ENCODE data around the gene TNK1. TPM values are rescaled to one million over a fixed set of nuclear protein-coding genes. Genes with fewer than 3 reads are reported as not detected.
"Not testable (repeated sequence)": the region's sequence is repeated elsewhere in the genome, so short reads cannot be mapped to it uniquely, and the experiment has no call there.

The TNK1 gene
- total and polyA plus RNA-seq, 4 experiments from 2014 or later: 1.7 to 15.9 (median 8.0) TPM

DNA sequence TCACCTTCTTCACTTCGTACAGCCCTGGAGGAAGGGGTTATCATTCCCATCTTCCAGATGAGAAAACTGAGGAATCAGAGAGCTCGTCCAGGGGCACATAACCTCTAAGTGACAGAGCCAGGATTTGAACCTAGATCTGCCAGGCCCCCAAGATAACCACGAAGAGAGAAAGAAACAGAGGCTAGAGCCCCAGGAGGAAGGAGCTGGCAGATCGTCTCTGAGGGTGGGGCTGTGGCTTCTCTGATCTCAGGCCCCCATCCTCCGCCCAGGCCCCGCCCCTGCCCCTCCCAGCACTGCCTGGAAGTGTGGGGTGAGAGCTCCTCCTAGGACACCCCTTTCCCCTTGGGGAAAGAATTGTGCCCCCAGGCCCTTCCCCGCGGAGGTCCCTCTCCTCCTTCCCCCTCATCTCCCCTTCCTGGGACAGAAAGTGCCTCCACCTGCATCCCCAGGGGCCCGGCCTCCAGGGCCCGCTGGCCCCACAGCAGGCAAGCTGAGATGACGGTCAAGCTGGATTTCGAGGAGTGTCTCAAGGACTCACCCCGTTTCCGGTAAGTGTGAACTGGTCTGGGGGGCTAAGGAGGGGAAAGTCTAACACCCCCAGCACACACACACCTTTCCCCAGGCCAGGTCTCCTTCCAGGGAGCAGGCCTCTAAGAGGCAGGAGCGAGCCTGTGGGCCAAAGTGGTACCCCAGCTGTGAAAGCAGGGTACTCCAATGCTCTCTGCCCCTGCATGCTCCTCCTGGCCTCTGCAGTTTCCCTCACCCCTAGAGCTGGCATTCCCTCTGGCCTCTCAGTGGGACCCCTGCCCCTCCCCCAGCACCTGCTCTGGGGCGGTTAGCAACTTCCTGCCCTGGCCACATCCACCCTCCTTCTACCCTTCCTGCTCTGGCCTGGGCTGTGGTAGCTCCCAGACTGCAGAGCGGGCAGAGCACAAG is 44.4 kb upstream of the TNK1 start, which contains the start of gene ACAP1:
ACAP1 (plus strand) TSS at position 290 of the 936 bp plus-strand sequence; CDS start at position 496, 206 bp downstream.
- Histone ChIP-seq H3K4me1 (ENCODE audit: insufficient read depth, low read length) (peaks cover 81% of the 10 kb centered on the region), H3K9me3 (ENCODE audit: control insufficient read depth in 1 of 2, low read length in 2 of 2) (no peaks in the 10 kb centered on the region), H3K27ac (ENCODE audit: low read depth, low read length) (peak within 1 kb of the TSS; percentile 74), H3K4me3 (ENCODE audit: low read length in 2 of 2) (peak within 1 kb of the TSS; percentile 94 to 98), H3K27me3 (ENCODE audit: insufficient read depth, low read length) (no peaks in the 10 kb centered on the region), H3K36me3 (ENCODE audit: insufficient read depth, low read length) (peaks cover 15% of the 10 kb centered on the region)
- H3K36me3 Mint-ChIP-seq: peaks cover 21 to 29% of the 10 kb centered on the region in 2 donors
- DNase-seq: peak; percentile 78 to 90 (median 81)
- CTCF ChIA-PET (ENCODE audit: partially characterized antibody): interaction anchor here (0.6 to 5.8 kb wide), 28 partner anchors 9 to 783 kb away, joined by 3 to 115 read pairs (median 5); partner anchors contain the start of genes GPS2, PHF23, TMEM102 and TMEM95
- POLR2A ChIA-PET (ENCODE audit: partially characterized antibody): interaction anchor here (0.6 to 7.4 kb wide), 40 partner anchors 8 to 508 kb away, joined by 3 to 187 read pairs (median 6); partner anchors contain the start of genes ACADVL, CTDNEP1, DLG4 and DVL2
- no peaks in the 10 kb centered on the region for H3K27me3 Mint-ChIP-seq
- H3K4me1 Mint-ChIP-seq: peaks cover 38 to 75% (median 56%) of the 10 kb centered on the region in 4 donors
- H3K9me3 Mint-ChIP-seq: peaks cover 0 to under 1% (median 0%) of the 10 kb centered on the region in 8 donors
- peak within 1 kb of the TSS; percentile 88 to 99 (median 98) for H3K4me3 Mint-ChIP-seq
- intact Hi-C loops (cut with micrococcal nuclease): loop anchor here (1.0 to 2.0 kb wide), 5 partner anchors 7 to 68 kb away; partner anchors contain the start of genes NEURL4 and TMEM256
- H3K27ac Mint-ChIP-seq: peak within 1 kb of the TSS; percentile 89 to 99 (median 97)

DNA sequence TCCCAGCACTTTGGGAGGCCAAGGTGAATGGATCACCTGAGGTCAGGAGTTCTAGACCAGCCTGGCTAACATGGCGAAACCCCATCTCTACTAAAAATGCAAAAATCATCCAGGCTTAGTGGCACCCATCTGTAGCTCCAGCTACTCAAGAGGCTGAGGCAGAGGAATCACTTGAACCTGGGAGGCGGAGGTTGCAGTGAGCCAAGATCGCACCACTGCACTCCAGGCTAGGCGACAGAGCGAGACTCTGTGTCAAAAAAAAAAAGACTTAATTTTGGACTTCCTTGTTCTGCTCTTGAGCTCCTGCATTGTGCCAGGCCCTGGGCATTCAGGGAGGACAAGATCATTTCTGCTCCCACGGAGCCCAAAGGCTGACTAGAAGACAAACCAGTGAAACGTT is 43.3 kb upstream of the TNK1 start:
- ChIA-PET POLR2A (ENCODE audit: partially characterized antibody) (interaction anchor here (0.6 to 7.4 kb wide), 24 partner anchors 9 to 378 kb away, joined by 3 to 187 read pairs (median 11); partner anchors contain the start of genes CTDNEP1, GPS2, KCTD11 and MPDU1), CTCF (ENCODE audit: partially characterized antibody) (interaction anchor here (0.9 to 5.8 kb wide), 13 partner anchors 8 to 782 kb away, joined by 3 to 115 read pairs (median 14); partner anchors contain the start of genes GPS2, PHF23, TMEM102 and TMEM95)
- H3K9me3 Mint-ChIP-seq; DNase-seq; H3K27me3 Mint-ChIP-seq; H3K9me3 ChIP-seq (ENCODE audit: control insufficient read depth in 1 of 2, low read length in 2 of 2); H3K27me3 ChIP-seq (ENCODE audit: insufficient read depth, low read length): not testable (repeated sequence)
- Histone ChIP-seq H3K4me3 (ENCODE audit: low read length in 2 of 2) (peak overlapping the region; percentile 94 to 98), H3K27ac (ENCODE audit: low read depth, low read length) (peak overlapping the region; percentile 74), H3K36me3 (ENCODE audit: insufficient read depth, low read length) (peaks cover 25% of the 10 kb centered on the region), H3K4me1 (ENCODE audit: insufficient read depth, low read length) (peaks cover 75% of the 10 kb centered on the region)
- H3K36me3 Mint-ChIP-seq: peaks cover 23 to 39% of the 10 kb centered on the region in 2 donors
- H3K27ac Mint-ChIP-seq: peak overlapping the region; percentile 89 to 99 (median 97)
- intact Hi-C loops (cut with micrococcal nuclease): loop anchor here (1.0 to 2.0 kb wide), 2 partner anchors 8 to 29 kb away; partner anchors contain the start of gene NEURL4
- peaks cover 32 to 69% (median 50%) of the 10 kb centered on the region in 4 donors for H3K4me1 Mint-ChIP-seq
- H3K4me3 Mint-ChIP-seq: peak overlapping the region; percentile 88 to 99 (median 98)

DNA sequence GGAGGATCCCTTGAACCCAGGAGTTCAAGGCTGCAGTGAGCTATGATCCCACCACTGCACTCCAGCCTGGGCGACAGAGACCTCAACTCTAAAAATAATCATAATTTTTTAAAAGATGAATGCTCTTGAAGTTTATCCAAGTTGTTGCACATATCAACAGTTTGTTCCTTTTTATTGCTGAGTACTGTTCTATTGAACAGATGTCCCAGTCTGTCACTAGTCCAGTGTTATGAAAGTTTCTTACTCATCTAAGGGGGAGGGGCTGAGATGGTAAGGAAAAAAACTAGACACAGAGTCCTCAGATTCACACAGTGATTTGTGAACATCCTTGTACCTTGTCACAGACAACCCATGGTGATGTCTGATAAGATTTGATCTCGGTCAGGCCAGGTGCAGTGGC is 40.7 kb upstream of the TNK1 start:
- Histone ChIP-seq H3K27ac (ENCODE audit: low read depth, low read length) (no peak overlapping the region), H3K4me3 (ENCODE audit: low read length in 2 of 2) (no peak overlapping the region), H3K36me3 (ENCODE audit: insufficient read depth, low read length) (peaks cover 49% of the 10 kb centered on the region), H3K27me3 (ENCODE audit: insufficient read depth, low read length) (no peaks in the 10 kb centered on the region), H3K9me3 (ENCODE audit: control insufficient read depth in 1 of 2, low read length in 2 of 2) (no peaks in the 10 kb centered on the region), H3K4me1 (ENCODE audit: insufficient read depth, low read length) (peaks cover 52% of the 10 kb centered on the region)
- Mint-ChIP-seq H3K36me3 (peaks cover 32 to 56% of the 10 kb centered on the region in 2 donors), H3K27ac (peak overlapping the region in 3 of 7 donors; percentile 48 to 83 (median 76)), H3K4me3 (peak overlapping the region in 1 of 8 donors; percentile 33), H3K27me3 (no peaks in the 10 kb centered on the region), H3K9me3 (peaks cover 0 to 2% (median 0%) of the 10 kb centered on the region in 8 donors), H3K4me1 (peaks cover 29 to 51% (median 41%) of the 10 kb centered on the region in 4 donors)
- no peak for DNase-seq
- ChIA-PET POLR2A (ENCODE audit: partially characterized antibody) (interaction anchor here (4.3 to 7.0 kb wide), 4 partner anchors 8 to 44 kb away, joined by 22 to 146 read pairs (median 45); partner anchors contain the start of gene NEURL4), CTCF (ENCODE audit: partially characterized antibody) (interaction anchor here (1.1 to 5.8 kb wide), 4 partner anchors 10 to 125 kb away, joined by 3 to 58 read pairs (median 4); no protein-coding TSS in a partner anchor)
- intact Hi-C loops (cut with micrococcal nuclease): no loop called here

DNA sequence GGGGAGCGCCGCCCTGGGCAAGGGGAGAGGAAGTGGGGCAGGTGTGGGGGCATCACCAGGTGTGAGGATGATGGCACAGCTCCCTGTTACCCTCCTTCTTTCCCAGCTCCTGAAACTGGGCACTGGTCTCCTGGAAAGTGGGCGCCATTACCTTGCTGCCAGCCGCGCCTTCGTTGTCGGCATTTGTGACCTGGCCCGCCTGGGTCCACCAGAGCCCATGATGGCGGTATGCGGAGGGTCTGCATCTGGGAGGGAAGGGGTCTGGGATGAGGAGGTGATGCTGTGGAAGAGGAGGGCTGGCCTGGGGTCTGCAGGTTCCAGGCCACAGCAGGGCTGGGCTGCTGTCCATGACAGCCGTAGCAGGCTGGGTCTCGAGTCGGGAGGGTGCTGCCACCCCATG is 39.0 kb upstream of the TNK1 start:
- peaks cover 64% of the 10 kb centered on the region for H3K36me3 ChIP-seq (ENCODE audit: insufficient read depth, low read length)
- no peak overlapping the region for H3K4me3 ChIP-seq (ENCODE audit: low read length in 2 of 2)
- peak overlapping the region in 4 of 7 donors; percentile 57 to 95 (median 76) for H3K27ac Mint-ChIP-seq
- DNase-seq: no peak
- CTCF ChIA-PET (ENCODE audit: partially characterized antibody): interaction anchor here (1.0 to 3.9 kb wide), 5 partner anchors 8 to 219 kb away, joined by 3 to 12 read pairs (median 3); partner anchors contain the start of gene TMEM95
- no peaks in the 10 kb centered on the region for H3K27me3 ChIP-seq (ENCODE audit: insufficient read depth, low read length)
- H3K4me1 Mint-ChIP-seq: peaks cover 21 to 46% (median 33%) of the 10 kb centered on the region in 4 donors
- peaks cover 39% of the 10 kb centered on the region for H3K4me1 ChIP-seq (ENCODE audit: insufficient read depth, low read length)
- H3K4me3 Mint-ChIP-seq: no peak overlapping the region
- POLR2A ChIA-PET (ENCODE audit: partially characterized antibody): interaction anchor here (0.7 to 4.3 kb wide), 5 partner anchors 8 to 26 kb away, joined by 3 to 29 read pairs (median 4); partner anchors contain the start of gene NEURL4
- H3K9me3 ChIP-seq (ENCODE audit: control insufficient read depth in 1 of 2, low read length in 2 of 2): no peaks in the 10 kb centered on the region
- peaks cover 0 to 2% (median 0%) of the 10 kb centered on the region in 8 donors for H3K9me3 Mint-ChIP-seq
- peaks cover 38 to 64% of the 10 kb centered on the region in 2 donors for H3K36me3 Mint-ChIP-seq
- intact Hi-C loops (cut with micrococcal nuclease): no loop called here
- H3K27me3 Mint-ChIP-seq: no peaks in the 10 kb centered on the region
- H3K27ac ChIP-seq (ENCODE audit: low read depth, low read length): no peak overlapping the region

DNA sequence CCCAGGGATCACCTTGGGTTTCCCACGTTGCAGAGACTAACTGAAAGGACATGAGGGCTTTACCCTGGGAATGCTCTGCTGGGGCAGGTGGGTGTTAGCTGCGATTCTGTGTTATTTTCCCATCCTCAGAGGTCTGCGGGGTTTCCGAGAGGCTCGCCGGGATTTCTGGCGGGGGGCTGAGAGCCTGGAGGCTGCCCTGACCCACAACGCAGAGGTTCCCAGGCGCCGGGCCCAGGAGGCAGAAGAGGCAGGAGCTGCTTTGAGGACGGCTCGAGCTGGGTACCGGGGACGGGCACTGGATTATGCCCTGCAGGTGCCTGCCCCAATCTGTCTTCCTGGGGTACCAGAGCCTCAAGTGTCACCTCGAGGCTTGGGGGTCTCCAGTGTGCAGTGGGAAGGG is 37.6 kb upstream of the TNK1 start:
- Mint-ChIP-seq H3K4me1 (peaks cover 14 to 42% (median 22%) of the 10 kb centered on the region in 4 donors), H3K4me3 (no peak overlapping the region), H3K36me3 (peaks cover 34 to 64% of the 10 kb centered on the region in 2 donors), H3K27me3 (no peaks in the 10 kb centered on the region), H3K9me3 (peaks cover 0 to 2% (median 0%) of the 10 kb centered on the region in 8 donors), H3K27ac (peak overlapping the region in 2 of 7 donors; percentile 29 to 82)
- DNase-seq: no peak
- H3K27ac ChIP-seq (ENCODE audit: low read depth, low read length): no peak overlapping the region
- H3K4me1 ChIP-seq (ENCODE audit: insufficient read depth, low read length): peaks cover 26% of the 10 kb centered on the region
- H3K4me3 ChIP-seq (ENCODE audit: low read length in 2 of 2): no peak overlapping the region
- POLR2A ChIA-PET (ENCODE audit: partially characterized antibody): interaction anchor here (0.9 to 3.6 kb wide), 3 partner anchors 11 to 307 kb away, joined by 3 to 22 read pairs (median 4); partner anchors contain the start of genes NEURL4 and SLC16A13
- intact Hi-C loops (cut with micrococcal nuclease): no loop called here
- H3K36me3 ChIP-seq (ENCODE audit: insufficient read depth, low read length): peaks cover 78% of the 10 kb centered on the region
- no peaks in the 10 kb centered on the region for H3K9me3 ChIP-seq (ENCODE audit: control insufficient read depth in 1 of 2, low read length in 2 of 2)
- CTCF ChIA-PET (ENCODE audit: partially characterized antibody): interaction anchor here (1.2 to 3.9 kb wide), 5 partner anchors 13 to 33 kb away, joined by 3 to 31 read pairs (median 6); partner anchors contain the start of gene NEURL4
- H3K27me3 ChIP-seq (ENCODE audit: insufficient read depth, low read length): no peaks in the 10 kb centered on the region

DNA sequence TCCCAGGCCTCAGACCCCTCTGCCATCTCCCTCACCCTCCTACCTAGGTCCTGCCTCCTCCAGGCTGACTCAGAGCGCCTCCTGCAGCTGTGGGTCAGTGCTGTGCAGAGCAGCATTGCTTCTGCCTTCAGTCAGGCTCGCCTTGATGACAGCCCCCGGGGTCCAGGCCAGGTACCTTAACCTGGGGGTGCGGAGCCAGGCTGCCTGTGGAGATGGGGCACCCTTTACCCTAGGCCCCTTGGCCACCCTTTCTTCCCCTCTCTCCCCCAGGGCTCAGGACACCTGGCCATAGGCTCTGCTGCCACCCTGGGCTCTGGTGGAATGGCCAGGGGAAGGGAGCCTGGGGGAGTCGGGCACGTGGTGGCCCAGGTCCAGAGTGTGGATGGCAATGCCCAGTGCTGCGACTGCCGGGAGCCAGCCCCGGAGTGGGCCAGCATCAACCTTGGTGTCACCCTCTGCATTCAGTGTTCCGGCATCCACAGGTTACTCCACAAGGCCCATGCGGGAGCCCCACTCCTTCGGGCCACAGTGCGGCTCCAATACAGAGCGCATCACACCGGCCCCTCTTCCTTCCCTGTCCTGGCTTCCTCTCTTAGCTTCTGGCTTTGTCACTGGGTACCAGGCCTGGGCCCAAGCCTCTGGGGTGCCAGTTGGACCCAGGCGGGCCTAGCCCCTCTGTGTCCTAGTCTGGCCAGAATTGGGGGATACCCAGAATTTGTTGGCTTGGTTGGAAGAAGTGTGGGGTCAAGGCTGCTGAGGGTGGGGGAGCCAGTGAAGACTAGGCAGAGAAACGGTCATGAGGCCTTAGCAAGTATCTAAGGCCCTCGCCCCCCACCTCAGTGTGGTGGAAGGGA is 33.9 kb upstream of the TNK1 start:
- Histone ChIP-seq H3K27ac (ENCODE audit: low read depth, low read length) (no peak overlapping the region), H3K27me3 (ENCODE audit: insufficient read depth, low read length) (no peaks in the 10 kb centered on the region), H3K4me3 (ENCODE audit: low read length in 2 of 2) (no peak overlapping the region), H3K9me3 (ENCODE audit: control insufficient read depth in 1 of 2, low read length in 2 of 2) (no peaks in the 10 kb centered on the region), H3K4me1 (ENCODE audit: insufficient read depth, low read length) (peaks cover 22% of the 10 kb centered on the region), H3K36me3 (ENCODE audit: insufficient read depth, low read length) (peaks cover 70% of the 10 kb centered on the region)
- ChIA-PET CTCF (ENCODE audit: partially characterized antibody) (interaction anchor here (3.0 to 4.7 kb wide), 4 partner anchors 11 to 22 kb away, joined by 15 to 39 read pairs (median 31); partner anchors contain the start of genes ACAP1 and NEURL4), POLR2A (ENCODE audit: partially characterized antibody) (interaction anchor here (1.1 to 8.0 kb wide), 4 partner anchors 10 to 67 kb away, joined by 4 to 146 read pairs (median 39); partner anchors contain the start of genes ACAP1 and NEURL4)
- intact Hi-C loops (cut with micrococcal nuclease): loop anchor here (1.0 kb wide), 1 partner anchor 23 kb away; no protein-coding TSS in a partner anchor
- H3K4me1 Mint-ChIP-seq: peaks cover 15 to 42% (median 27%) of the 10 kb centered on the region in 4 donors
- H3K27ac Mint-ChIP-seq: peak overlapping the region in 1 of 7 donors; percentile 40
- DNase-seq: peak in 1 of 5 donors; percentile 35
- H3K36me3 Mint-ChIP-seq: peaks cover 20 to 63% of the 10 kb centered on the region in 2 donors
- H3K27me3 Mint-ChIP-seq: no peaks in the 10 kb centered on the region
- H3K9me3 Mint-ChIP-seq: peaks cover 0 to 2% (median 0%) of the 10 kb centered on the region in 8 donors
- H3K4me3 Mint-ChIP-seq: no peak overlapping the region

Data from CD4-positive, alpha-beta memory T cell (primary cell).